ENCODE results near the gene FOXP1. TPM values are rescaled to one million over a fixed set of nuclear protein-coding genes. Genes with fewer than 3 reads are reported as not detected.
A peak's percentile ranks its signal among the peaks of the same experiment; 100 is the strongest.

FOXP1 gene
- total RNA-seq, 1 experiment from 2014 or later, result 58.4 TPM

- intact Hi-C loops (cut with micrococcal nuclease; ENCODE audit: unreplicated experiment), result no loop called here
- POLR2A ChIA-PET (ENCODE audit: low non-redundant PET), result no interaction called here
- Histone ChIP-seq H3K27me3 (replicated peaks; ENCODE audit: insufficient read depth, low read depth, low read length, poor library complexity) (no peaks in the 10 kb centered on the region), H3K4me3 (ENCODE audit: low read depth, low read length, poor library complexity, severe bottlenecking) (no peak overlapping the region), H3K27ac (ENCODE audit: low read depth, low read length, poor library complexity, severe bottlenecking) (no peak overlapping the region), H3K4me1 (ENCODE audit: insufficient read depth, low read length, poor library complexity, severe bottlenecking) (peaks cover 22% of the 10 kb centered on the region), H3K36me3 (ENCODE audit: insufficient read depth, low read length, poor library complexity, severe bottlenecking) (no peaks in the 10 kb centered on the region), H3K9me3 (ENCODE audit: low read depth, low read length, poor library complexity, severe bottlenecking) (no peaks in the 10 kb centered on the region)
- no peak for DNase-seq (ENCODE audit: low spot score)
- no peak for TF ChIP-seq CTCF (conservative IDR thresholded peaks at IDR 0.05; ENCODE audit: low read depth, low read length)
- no peak for TF ChIP-seq EZH2 (IDR thresholded peaks at IDR 0.05; ENCODE audit: borderline replicate concordance, low read depth, low read length, poor library complexity, severe bottlenecking)
- BruUV-seq (replicated peaks), result no TSS peak
- CTCF ChIA-PET, result no interaction called here
Observed at GRCh38 chr3:71545330-71545729, 38.2 kb downstream of the FOXP1 start.

- CTCF ChIA-PET, result no interaction called here
- POLR2A ChIA-PET (ENCODE audit: low non-redundant PET), result no interaction called here
- Histone ChIP-seq H3K9me3 (ENCODE audit: low read depth, low read length, poor library complexity, severe bottlenecking) (no peaks in the 10 kb centered on the region), H3K4me1 (ENCODE audit: insufficient read depth, low read length, poor library complexity, severe bottlenecking) (peaks cover 22% of the 10 kb centered on the region), H3K4me3 (ENCODE audit: low read depth, low read length, poor library complexity, severe bottlenecking) (peak overlapping the region; percentile 26), H3K27ac (ENCODE audit: low read depth, low read length, poor library complexity, severe bottlenecking) (peak overlapping the region; percentile 47), H3K36me3 (ENCODE audit: insufficient read depth, low read length, poor library complexity, severe bottlenecking) (no peaks in the 10 kb centered on the region), H3K27me3 (replicated peaks; ENCODE audit: insufficient read depth, low read depth, low read length, poor library complexity) (no peaks in the 10 kb centered on the region)
- no peak for DNase-seq (ENCODE audit: low spot score)
- no TSS peak for BruUV-seq (replicated peaks)
- intact Hi-C loops (cut with micrococcal nuclease; ENCODE audit: unreplicated experiment), result no loop called here
- TF ChIP-seq EZH2 (IDR thresholded peaks at IDR 0.05; ENCODE audit: borderline replicate concordance, low read depth, low read length, poor library complexity, severe bottlenecking) (no peak), CTCF (conservative IDR thresholded peaks at IDR 0.05; ENCODE audit: low read depth, low read length) (no peak)
Observed at GRCh38 chr3:71543371-71544016, 40.0 kb downstream of the FOXP1 start.

GRCh38 chr3:71542521-71543370 lies 40.8 kb downstream of the FOXP1 start:
- peak overlapping the region; percentile 50 for H3K27ac ChIP-seq (ENCODE audit: low read depth, low read length, poor library complexity, severe bottlenecking)
- peak; percentile 80 for DNase-seq (ENCODE audit: low spot score)
- no peak for TF ChIP-seq EZH2 (IDR thresholded peaks at IDR 0.05; ENCODE audit: borderline replicate concordance, low read depth, low read length, poor library complexity, severe bottlenecking)
- no peak for TF ChIP-seq CTCF (conservative IDR thresholded peaks at IDR 0.05; ENCODE audit: low read depth, low read length)
- CTCF ChIA-PET, result no interaction called here
- no peaks in the 10 kb centered on the region for H3K36me3 ChIP-seq (ENCODE audit: insufficient read depth, low read length, poor library complexity, severe bottlenecking)
- H3K4me1 ChIP-seq (ENCODE audit: insufficient read depth, low read length, poor library complexity, severe bottlenecking), result peaks cover 22% of the 10 kb centered on the region
- no peaks in the 10 kb centered on the region for H3K27me3 ChIP-seq (replicated peaks; ENCODE audit: insufficient read depth, low read depth, low read length, poor library complexity)
- intact Hi-C loops (cut with micrococcal nuclease; ENCODE audit: unreplicated experiment), result no loop called here
- POLR2A ChIA-PET (ENCODE audit: low non-redundant PET), result no interaction called here
- no peaks in the 10 kb centered on the region for H3K9me3 ChIP-seq (ENCODE audit: low read depth, low read length, poor library complexity, severe bottlenecking)
- BruUV-seq (replicated peaks), result no TSS peak
- H3K4me3 ChIP-seq (ENCODE audit: low read depth, low read length, poor library complexity, severe bottlenecking), result peak overlapping the region; percentile 26
